GM19463 (cell line): ENCODE measurements around the gene CSF1.
"Not testable (repeated sequence)": the region's sequence is repeated elsewhere in the genome, so short reads cannot be mapped to it uniquely, and the experiment has no call there.

Experiments
- ATAC-seq: cut with Tn5 transposase; IDR thresholded peaks from one replicate; pipeline ENCODE4 v1.9.1; 2021; ENCODE audit warnings: mild to moderate bottlenecking, moderate library complexity; ENCODE audit not compliant: unreplicated experiment

Gene CSF1, protein sequence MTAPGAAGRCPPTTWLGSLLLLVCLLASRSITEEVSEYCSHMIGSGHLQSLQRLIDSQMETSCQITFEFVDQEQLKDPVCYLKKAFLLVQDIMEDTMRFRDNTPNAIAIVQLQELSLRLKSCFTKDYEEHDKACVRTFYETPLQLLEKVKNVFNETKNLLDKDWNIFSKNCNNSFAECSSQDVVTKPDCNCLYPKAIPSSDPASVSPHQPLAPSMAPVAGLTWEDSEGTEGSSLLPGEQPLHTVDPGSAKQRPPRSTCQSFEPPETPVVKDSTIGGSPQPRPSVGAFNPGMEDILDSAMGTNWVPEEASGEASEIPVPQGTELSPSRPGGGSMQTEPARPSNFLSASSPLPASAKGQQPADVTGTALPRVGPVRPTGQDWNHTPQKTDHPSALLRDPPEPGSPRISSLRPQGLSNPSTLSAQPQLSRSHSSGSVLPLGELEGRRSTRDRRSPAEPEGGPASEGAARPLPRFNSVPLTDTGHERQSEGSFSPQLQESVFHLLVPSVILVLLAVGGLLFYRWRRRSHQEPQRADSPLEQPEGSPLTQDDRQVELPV

DNA sequence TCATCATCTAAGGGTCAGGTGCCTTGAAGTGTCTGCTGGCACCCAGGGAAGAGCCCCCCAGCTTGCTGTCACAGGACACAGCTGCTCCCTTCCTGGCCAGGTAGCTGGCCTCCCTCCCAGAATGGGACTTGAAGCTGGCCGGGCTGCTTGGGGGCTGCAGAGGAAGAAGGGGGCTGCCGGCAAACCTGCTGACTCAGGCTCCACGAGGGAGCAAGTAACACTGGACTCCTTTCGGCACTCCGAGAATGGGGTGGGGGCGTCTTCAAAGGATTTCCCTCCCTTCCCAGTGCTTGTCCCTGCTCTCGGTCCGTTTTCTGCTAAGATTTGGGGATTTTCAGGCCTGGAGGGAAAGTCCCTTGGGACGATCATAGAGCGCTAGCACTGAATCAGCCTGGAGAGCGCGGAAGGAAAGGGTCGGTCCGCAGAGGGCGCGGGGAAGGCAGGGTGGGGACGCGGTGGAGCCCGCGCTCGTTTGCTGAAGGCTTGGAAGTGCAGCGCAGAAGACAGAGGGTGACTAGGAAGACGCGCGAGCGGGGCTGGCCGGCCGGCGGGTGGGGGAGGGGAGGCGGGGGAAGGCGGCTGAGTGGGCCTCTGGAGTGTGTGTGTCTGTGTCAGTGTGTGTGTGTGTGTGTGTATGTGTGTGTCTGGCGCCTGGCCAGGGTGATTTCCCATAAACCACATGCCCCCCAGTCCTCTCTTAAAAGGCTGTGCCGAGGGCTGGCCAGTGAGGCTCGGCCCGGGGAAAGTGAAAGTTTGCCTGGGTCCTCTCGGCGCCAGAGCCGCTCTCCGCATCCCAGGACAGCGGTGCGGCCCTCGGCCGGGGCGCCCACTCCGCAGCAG lies at the start of gene CSF1:
Gene CSF1, plus strand, starts transcription at position 727 of the 840 bp plus-strand sequence. CDS start 175 bp downstream, outside the sequence.
- peak; percentile 19 for ATAC-seq

DNA sequence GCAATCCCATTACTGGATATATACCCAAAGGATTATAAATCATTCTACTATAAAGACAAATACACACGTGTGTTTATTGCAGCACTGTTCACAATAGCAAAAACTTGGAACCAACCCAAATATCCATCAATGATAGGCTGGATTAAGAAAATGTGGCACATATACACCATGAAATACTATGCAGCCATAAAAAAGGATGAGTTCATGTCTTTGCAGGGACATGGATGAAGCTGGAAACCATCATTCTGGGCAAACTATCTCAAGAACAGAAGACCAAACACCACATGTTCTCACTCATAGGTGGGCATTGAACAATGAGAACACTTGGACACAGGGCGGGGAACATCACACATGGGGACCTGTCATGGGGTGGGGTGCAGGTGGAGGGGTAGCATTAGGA lies 49.0 kb upstream of the CSF1 start:
- ATAC-seq = not testable (repeated sequence)

DNA sequence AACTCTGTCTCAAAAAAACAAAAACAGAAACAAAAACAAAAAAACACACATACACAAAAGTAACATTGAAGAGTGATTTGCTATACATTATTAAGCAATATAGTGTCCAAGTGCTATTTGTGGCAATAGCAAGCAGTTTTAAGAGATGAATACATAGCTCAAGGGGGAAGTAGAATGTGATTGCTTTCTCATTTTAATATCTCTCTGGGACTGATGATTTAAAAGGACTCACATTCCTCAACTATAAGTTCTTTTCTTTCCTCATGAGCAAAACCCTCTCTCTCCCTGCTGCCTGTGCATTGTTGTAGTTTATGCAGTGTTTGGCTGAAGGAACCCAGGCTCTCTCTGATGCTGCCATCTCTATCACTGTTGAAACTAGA lies 47.0 kb upstream of the CSF1 start:
- no peak for ATAC-seq

DNA sequence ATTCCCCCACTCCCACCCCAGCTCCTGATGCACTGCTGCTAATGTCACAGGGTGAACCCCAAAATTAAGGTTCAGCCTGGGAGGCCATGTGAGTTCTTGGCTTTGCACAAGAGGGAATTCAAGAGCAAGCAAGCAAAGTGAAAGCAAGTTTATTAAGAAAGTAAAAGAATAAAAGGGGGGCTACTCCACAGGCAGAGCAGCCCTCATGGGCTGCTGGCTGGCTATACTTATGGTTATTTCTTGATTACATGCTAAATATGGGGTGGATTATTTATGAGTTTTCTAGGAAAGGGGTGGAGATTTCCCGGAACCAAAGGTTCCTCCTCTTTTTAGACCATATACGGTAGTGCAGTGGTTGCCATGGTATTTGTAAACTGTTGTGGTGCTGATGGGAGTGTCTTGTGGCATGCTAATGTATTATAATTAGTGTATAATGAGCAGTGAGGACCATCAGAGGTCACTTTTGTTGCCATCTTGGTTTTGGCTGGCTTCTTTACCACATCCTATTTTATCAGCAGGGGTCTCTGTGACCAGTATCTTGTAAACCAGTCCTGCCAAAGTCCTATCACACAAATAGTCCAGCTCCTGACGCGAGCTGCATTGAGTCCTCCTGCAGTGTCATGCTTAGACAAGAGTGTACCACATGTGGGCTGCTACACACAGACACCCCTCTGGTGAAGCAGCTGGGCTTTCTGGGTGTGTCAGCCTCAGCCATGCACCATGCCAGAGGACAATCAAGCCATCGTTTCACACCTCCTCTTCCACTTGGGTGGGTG lies 46.4 kb upstream of the CSF1 start:
- no peak for ATAC-seq

DNA sequence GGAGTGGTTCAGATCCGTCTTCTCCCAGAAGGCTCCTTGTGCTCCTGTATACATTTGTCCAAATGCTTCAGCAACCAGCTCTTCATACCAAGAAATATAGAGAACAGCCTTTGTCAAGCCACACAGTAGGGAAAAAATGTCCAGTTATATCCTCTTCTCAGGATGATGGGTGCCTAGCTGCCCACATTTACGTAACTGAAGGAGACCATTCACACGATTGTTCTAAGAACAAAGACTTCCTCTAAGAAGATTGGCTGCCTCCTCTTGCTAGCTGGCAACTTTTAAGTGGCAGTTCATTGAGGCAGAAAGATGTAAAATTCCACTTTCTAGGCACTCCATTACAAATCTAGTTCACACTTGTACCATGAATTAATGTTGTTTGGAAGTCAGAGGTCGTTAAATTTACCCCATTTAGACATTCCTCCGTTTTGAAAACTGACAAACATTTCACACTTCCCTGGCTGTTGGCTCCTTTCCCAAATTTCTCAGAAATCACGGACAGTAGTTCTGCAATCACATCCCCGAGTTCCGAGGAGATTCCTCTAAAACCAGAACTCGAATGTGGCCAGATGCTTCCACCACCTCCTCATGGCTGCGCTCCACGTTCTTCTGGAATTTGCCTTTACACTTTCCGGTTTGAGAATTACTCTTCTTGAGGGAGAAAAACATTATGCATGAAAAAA lies 45.6 kb upstream of the CSF1 start:
- no peak for ATAC-seq

DNA sequence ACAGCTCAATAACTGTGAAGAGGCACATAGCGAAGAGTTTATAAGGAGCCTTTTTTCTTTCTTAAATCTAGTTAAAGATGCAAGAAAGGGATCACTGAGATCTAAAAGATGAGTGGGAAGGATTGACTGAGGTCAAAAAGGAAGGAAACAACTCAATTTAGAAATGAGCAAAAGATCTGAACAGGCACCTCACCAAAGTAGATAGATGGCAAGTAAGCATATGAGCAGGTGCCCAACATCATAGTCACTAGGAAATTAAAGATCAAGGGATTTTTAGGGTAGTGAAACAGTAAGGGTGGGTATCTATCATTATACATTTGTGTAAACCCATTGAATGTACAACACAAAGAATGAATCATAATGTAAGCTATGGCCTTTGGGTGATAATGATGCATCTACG lies 44.6 kb upstream of the CSF1 start:
- no peak for ATAC-seq

DNA sequence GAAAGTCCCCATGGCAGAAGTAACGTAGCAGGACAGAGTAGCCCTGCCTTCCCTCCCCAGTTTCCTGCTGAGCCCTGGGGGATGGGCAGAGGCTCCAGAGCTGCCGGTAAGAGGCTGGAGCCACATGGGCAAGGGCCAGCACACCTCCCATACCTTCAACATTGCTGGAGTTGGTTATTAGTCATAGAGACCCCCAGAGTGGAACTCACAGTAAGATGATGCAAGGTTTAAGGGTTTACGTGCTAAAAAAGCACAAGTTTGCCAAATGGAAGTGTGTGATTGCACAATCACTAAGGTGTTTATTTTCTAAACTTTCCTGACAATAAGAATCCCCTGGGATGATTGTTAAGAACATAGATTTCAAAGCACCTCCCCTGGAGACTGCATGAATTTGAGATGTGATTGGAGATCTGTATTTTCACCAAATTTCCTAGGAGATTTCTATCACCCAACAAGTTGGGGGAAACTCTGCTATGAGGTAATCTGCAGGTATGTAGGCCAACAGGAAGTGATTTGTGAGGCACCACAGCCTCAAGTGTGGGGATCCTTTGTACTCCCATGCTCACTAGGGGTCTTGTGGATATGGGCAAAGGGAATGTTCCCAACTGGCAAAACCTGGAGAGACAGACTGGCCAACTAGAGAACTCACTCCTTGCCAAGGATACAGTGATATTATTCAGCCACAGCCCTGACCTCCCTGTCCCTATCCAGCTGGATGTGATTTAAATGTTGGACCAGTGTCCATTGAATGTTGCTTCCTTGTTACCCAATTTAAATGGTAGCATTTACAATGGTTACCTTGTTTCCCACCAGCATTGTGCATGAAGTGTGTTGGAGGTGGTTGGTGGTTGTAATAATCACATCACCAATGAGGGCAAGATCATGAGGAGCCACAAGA lies 37.1 kb upstream of the CSF1 start:
- no peak for ATAC-seq

DNA sequence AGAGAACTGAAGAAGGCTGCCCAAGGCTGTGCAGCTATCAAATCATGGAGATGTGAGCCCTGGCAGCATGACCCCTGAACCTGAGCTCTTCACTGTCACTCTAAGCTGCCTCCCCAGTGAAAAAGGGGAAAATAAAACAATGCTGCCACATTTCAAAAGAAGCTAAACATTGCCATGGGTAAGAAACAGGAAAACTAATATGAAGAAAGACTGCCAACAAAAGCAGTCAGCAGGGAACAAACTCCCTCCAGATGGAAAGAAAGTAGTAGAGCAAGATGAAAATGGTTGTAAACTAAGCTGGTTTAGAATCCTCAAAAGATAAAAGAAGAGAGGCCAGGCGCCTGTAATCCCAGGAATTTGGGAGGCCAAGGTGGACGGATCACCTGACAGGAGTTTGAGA lies 36.2 kb upstream of the CSF1 start:
- no peak for ATAC-seq

DNA sequence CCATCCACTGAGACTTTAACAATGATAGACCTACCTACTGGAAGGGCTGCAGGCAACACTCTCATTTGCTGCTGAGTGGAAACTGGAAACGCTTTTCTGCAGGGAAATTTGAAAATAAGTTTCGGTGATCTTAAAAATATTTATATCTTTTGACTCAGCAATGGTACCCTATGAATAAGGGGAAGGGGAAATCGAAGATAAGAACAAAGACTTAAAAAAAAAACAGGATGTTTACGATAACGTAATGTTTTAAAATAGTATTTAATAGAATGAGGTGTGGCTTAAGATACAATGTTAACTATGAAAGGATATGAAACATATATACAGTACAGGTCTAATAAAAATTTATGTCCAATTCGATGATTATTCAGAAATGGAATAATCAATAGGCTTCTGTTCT lies 34.8 kb upstream of the CSF1 start:
- no peak for ATAC-seq

DNA sequence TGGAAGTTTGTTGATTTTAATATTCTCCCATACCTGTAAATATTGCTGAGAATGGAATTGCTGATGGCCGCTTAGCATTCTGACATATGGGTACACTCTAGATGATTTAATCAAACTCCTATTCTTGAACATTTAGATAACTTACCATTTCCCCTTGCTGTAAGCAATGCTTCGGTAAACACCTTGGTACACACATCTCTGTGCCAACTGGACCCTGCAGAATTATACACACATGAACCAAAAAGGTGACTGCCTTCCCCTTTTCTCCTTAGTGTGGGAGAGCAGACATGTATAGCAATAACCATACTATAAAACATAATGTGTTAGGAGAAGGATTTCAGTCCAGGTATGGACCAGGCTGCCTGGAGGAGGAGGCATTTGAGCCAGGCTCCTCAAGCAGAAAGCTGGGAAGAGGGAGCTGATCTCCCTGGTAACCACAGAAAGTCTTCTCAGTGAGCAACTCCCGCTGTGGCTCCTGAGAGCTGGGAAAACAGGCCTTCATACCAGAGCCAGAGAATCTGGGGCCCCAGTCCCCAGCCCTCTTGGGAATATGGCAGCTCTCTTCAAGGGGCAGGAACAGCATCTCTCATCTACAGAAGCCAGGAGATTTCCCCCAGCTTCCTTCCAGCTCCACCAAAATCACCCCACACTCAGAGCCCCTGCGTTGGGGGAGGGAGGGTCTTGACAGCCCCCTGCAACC lies 33.9 kb upstream of the CSF1 start:
- ATAC-seq = no peak

DNA sequence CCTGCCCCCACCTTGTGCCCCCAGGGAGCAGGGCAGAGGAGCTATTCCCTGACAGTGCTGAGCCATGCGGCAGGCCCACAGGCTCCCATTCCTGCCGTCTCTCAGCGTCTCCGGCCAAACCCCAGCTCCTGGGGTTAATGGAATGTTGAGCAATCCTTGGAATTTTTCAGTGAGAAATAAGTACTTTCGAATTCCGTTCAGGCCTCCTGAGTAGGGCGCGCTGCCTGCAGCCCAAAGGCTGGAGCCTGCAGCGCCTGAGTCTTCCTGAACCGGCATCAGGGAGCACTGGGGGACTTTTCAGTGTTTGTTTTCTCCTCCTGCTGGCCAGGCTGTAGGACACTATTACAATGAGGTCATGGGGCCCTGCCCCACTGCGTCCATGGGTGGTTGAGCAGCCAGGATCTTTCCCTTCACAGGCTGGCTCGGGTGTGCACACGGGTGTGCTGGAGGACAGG lies 33.3 kb upstream of the CSF1 start:
- ATAC-seq = no peak

DNA sequence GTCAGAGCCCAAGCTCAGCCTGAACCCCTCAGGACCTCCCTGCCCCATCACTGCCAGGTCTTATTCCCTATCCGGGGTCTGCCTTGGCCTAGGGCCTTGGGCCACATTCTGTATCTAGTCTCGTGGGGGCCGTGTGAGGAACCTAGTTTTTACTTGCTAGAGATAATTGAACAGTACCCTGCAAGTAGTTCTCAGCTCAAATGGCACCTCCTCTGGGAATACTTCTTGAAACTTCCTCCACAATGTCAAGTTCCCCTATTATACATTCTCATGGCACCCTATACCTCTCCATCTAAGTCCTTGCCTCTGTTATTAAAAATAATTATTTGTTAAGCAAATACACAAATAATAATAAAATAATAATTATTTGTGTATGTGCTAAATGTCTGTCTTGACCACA lies 32.9 kb upstream of the CSF1 start:
- no peak for ATAC-seq

DNA sequence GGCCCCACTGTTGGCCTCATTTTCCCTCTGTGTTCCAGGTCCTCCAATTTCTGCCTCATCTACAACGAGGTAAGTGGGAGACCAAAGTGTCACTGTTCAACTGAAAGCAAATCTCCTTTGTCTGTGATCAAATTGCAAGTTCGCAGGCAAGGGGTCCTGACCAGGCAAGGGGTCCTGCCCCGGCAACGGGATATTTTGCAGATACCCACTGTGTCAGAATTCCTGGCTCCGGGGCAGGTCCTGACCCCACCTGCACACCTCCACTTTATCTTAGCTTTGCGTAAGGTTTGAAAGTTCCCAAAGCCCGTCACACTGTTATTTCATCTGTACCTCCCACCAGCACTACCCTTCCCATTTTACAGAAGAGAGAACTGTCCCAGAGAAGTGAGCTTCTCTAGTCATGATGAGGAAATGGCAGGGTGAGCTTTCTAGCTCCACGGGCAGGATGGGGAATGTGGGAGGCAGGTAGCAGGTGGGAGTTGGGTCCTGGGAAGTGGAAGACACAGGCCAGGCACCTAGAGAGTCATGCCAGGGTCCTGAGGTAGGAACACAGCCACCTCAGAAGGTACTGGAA lies 32.0 kb upstream of the CSF1 start:
- ATAC-seq = no peak

DNA sequence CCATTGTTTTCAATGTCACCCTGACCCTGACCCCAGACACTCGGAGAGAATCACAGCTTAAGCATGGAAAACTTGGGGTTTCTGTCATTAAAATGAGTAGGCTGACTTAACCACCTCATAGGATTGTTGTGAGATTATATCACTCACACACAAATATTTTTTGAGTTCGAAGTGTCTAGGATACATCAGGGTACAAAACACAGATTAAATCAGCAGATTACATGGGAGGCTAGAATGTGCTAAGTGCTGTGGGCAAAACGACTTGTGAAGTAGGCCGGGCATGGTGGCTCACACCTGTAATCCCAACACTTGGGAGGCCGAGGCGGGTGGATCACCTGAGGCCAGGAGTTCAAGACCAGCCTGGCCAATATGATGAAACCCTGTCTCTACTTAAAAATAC lies 31.3 kb upstream of the CSF1 start:
- not testable (repeated sequence) for ATAC-seq

DNA sequence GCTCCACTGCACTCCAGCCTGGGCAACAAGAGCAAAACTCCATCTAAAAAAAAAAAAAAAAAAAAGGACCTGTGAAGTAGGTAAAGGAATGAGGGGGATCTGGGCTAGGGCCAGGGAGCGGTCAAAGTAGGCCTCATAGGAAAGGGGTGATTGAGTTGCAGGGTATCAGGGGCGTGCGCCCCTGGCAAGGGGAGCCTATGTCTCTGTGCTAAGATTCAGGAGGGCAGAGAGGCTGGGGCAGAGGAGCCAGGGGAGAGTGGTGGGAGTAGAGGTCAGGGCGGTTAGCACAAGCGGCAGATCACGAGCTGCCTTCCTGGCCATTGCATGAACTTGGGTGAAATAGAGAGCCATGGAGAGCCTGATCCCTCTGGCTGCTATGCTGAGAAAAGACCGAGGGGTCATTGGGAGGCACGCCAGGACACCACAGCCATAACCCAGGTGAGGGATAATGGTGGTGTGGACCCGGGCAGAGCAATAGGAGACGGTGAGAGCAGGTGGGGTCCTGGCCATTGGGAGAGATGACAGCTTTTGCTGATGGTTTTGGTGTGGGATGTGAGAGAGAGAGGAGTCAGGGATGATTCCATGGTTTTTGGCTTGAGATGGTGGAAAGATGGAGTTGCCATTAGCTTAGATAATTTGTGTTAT lies 30.6 kb upstream of the CSF1 start:
- ATAC-seq = no peak

DNA sequence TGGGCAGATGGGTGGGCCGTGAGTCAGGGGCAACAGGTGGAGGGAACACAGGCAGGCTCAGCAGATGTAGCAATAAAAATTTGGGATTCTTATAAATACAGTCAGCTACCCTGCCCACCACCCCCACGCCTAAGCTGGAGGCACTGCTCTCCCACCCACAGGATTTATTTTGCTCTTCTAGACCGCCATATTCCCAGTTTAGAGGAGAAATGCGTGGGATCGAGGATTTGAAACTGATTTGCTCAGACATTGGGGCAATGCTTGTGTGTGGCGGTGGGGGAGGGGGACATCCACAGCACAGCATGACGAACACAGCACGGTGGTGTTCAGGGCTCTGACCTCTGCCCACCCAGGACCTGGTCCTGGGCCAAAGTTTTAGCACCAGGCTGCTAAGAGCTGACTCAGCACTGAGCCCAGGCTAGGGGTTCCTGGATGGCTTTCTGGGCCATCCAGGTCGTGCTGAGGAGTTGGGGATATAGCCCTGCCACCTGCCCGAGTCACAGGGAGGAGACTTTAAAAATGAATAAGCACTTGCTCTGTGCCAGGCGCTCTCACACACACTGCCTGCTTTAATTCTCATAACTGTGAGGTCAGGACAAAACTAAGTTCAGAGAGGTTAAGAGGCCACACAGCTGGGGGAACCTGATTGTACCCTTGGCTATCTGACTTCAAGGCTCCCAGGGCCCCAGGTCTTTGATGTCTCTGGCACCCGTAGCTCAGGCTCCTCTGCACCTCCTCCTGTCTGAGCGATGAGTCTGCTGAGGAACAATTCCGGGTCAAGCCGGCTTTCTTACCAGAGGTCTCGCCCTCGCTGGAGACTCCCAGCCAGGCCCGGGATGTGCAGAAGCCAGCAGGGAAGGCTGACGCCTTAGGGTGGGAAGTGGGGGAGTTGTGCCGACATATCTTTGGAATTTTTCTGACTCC lies 29.4 kb upstream of the CSF1 start:
- no peak for ATAC-seq

DNA sequence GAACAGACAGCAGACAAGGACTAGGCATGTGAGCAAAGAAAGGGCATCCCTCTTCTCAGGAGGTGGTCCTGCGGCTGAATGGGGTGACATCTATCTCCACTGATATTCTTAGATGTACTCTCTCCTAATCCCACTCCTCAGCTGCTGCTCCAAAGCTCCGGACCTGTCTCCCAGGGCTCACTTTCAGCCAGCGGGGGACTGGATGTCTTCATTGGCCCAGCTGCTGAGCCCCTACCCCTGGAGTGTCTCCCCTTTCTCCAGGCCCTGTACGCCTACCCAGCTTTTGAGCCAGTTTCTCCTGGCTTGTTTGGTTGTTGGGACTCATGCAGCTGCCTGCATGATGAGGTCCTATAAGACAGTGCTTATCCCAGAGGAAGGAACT lies 28.8 kb upstream of the CSF1 start:
- no peak for ATAC-seq
